ENCODE results near the gene LDHAL6B. TPM values are rescaled to one million over a fixed set of nuclear protein-coding genes. Genes with fewer than 3 reads are reported as not detected.

The LDHAL6B gene
- total and polyA plus RNA-seq, 2 experiments from 2014 or later: not detected

- no peak overlapping the region for H3K4me3 ChIP-seq
- TF ChIP-seq JUNB (IDR thresholded peaks at IDR 0.05; ENCODE audit: unreplicated experiment) (no peak), ZNF331 (CRISPR knock-in tag; IDR thresholded peaks at IDR 0.05; ENCODE audit: low read depth) (no peak), ZNF462 (CRISPR knock-in tag; IDR thresholded peaks at IDR 0.05) (no peak), ETS1 (IDR thresholded peaks at IDR 0.05) (no peak), NANOG (IDR thresholded peaks at IDR 0.05; ENCODE audit: borderline replicate concordance) (no peak)
- no peaks in the 10 kb centered on the region for H3K4me1 ChIP-seq (ENCODE audit: insufficient read depth)
- peaks cover 5% of the 10 kb centered on the region; the same call in 1 of the 3 replicates for H3K9me3 Mint-ChIP-seq
- no peaks in the 10 kb centered on the region for H3K27me3 ChIP-seq (ENCODE audit: insufficient read depth)
- no peak for DNase-seq (ENCODE audit: low spot score)
- H3F3A ChIP-seq (replicated peaks; ENCODE audit: low read depth): no peaks in the 10 kb centered on the region
- H3K4me1 Mint-ChIP-seq: no peaks in the 10 kb centered on the region
- H3K79me2 ChIP-seq (replicated peaks; ENCODE audit: insufficient read depth): no peaks in the 10 kb centered on the region
- no peak overlapping the region for H3K4me2 ChIP-seq
- no peak for ATAC-seq
- no peak overlapping the region for H3K27ac ChIP-seq (ENCODE audit: low read depth)
- H3K27ac Mint-ChIP-seq: no peak overlapping the region
- H3K9me2 ChIP-seq (ENCODE audit: insufficient read depth): no peaks in the 10 kb centered on the region
- no peak overlapping the region for H2AFZ ChIP-seq
- H3K36me3 Mint-ChIP-seq (ENCODE audit: low read depth): peaks cover 48% of the 10 kb centered on the region
- H3K4me3 Mint-ChIP-seq: no peak overlapping the region
- H4K20me1 ChIP-seq (replicated peaks; ENCODE audit: insufficient read depth): no peaks in the 10 kb centered on the region
- H3K36me3 ChIP-seq (ENCODE audit: insufficient read depth): peaks cover 19% of the 10 kb centered on the region
- H3K27me3 Mint-ChIP-seq (ENCODE audit: insufficient read depth, low read depth, poor library complexity): peaks cover 7% of the 10 kb centered on the region
Observed at GRCh38 chr15:59189241-59189640, 17.4 kb upstream of the LDHAL6B start.

GRCh38 chr15:59190291-59190690 is 16.4 kb upstream of the LDHAL6B start:
- Histone ChIP-seq H3K79me2 (replicated peaks; ENCODE audit: insufficient read depth) (no peaks in the 10 kb centered on the region), H3K36me3 (ENCODE audit: insufficient read depth) (peaks cover 20% of the 10 kb centered on the region), H3K27me3 (ENCODE audit: insufficient read depth) (no peaks in the 10 kb centered on the region), H3K4me3 (no peak overlapping the region), H3K9me2 (ENCODE audit: insufficient read depth) (no peaks in the 10 kb centered on the region), H3K4me2 (no peak overlapping the region), H2AFZ (no peak overlapping the region), H3K27ac (ENCODE audit: low read depth) (no peak overlapping the region), H3K4me1 (ENCODE audit: insufficient read depth) (no peaks in the 10 kb centered on the region), H4K20me1 (replicated peaks; ENCODE audit: insufficient read depth) (no peaks in the 10 kb centered on the region), H3F3A (replicated peaks; ENCODE audit: low read depth) (no peaks in the 10 kb centered on the region)
- Mint-ChIP-seq H3K27ac (no peak overlapping the region), H3K4me3 (no peak overlapping the region), H3K27me3 (ENCODE audit: insufficient read depth, low read depth, poor library complexity) (peaks cover under 1% of the 10 kb centered on the region), H3K4me1 (no peaks in the 10 kb centered on the region), H3K36me3 (ENCODE audit: low read depth) (peaks cover 46% of the 10 kb centered on the region), H3K9me3 (no peaks in the 10 kb centered on the region)
- no peak for DNase-seq (ENCODE audit: low spot score)
- no peak for ATAC-seq
- TF ChIP-seq ZNF462 (CRISPR knock-in tag; IDR thresholded peaks at IDR 0.05) (no peak), EZH2 (IDR thresholded peaks at IDR 0.05; ENCODE audit: low read depth, unreplicated experiment) (no peak)
